CD4-positive, alpha-beta T cell (primary cell): ENCODE results near the gene TLR9. TPM values are rescaled to one million over a fixed set of nuclear protein-coding genes. Genes with fewer than 3 reads are reported as not detected.

Experiments
- ATAC-seq: fragments of 200-7000 bp; cut with Tn5 transposase; one replicate; pipeline ENCODE4 v1.10.0; 2022; ENCODE audit warnings: mild to moderate bottlenecking; ENCODE audit not compliant: poor library complexity
- CTCF ChIA-PET: fragments of 350-600 bp; sonication (Branson Sonifier 250); formaldehyde crosslinking; loops from one replicate; lab custom pipeline; 2021; ENCODE audit warnings: antibody characterized with exemption, inconsistent platforms; lab: Charles Lee
- POLR2A ChIA-PET: fragments of 350-600 bp; sonication (Branson Sonifier 250); formaldehyde crosslinking; loops from one replicate; lab custom pipeline; 2021; ENCODE audit warnings: antibody characterized with exemption, inconsistent platforms; lab: Charles Lee
- DNase-seq, 14 experiments: peaks; one replicate each; pipeline ENCODE4 v3.0.0-alpha.2; 2013 to 2020; ENCODE audit warnings: mixed read lengths in 2 of 14
- H3K27ac ChIP-seq, 2 donors: one replicate each; pipeline versions ENCODE4 v1.5.1 to v1.7.0; 2013; ENCODE audit warnings: low read length in 2 of 2, low read depth in 1 of 2, mild to moderate bottlenecking in 1 of 2
- H3K27me3 ChIP-seq, 2 experiments: 1 replicate in 1 of 2; 2 replicates in 1 of 2; pipeline versions ENCODE4 v1.6.1 to v1.7.0; 2013; ENCODE audit warnings: low read length in 2 of 2, control low read depth in 1 of 2, mild to moderate bottlenecking in 1 of 2, moderate library complexity in 1 of 2; ENCODE audit not compliant: insufficient read depth in 2 of 2, control insufficient read depth in 1 of 2
- H3K36me3 ChIP-seq: one replicate; pipeline ENCODE4 v1.6.1; 2013; ENCODE audit warnings: low read length, control low read depth; ENCODE audit not compliant: insufficient read depth
- H3K4me1 ChIP-seq: one replicate; pipeline ENCODE4 v1.6.1; 2013; ENCODE audit warnings: low read length, control low read depth; ENCODE audit not compliant: insufficient read depth
- H3K4me3 ChIP-seq: one replicate; pipeline ENCODE4 v1.5.1; 2013; ENCODE audit warnings: mild to moderate bottlenecking, low read length, moderate library complexity
- H3K9me3 ChIP-seq, 2 experiments: 1 replicate in 1 of 2; 2 replicates in 1 of 2; pipeline versions ENCODE4 v1.6.1 to v1.7.0; 2013; ENCODE audit warnings: low read length in 2 of 2, mild to moderate bottlenecking in 2 of 2, control low read depth in 1 of 2, moderate library complexity in 1 of 2; ENCODE audit not compliant: control insufficient read depth in 1 of 2, insufficient read depth in 1 of 2
- H3K27ac Mint-ChIP-seq: one replicate; pipeline ENCODE4 v1.8.0; 2020; ENCODE audit warnings: mixed read lengths
- H3K27me3 Mint-ChIP-seq: one replicate; pipeline ENCODE4 v1.8.0; 2021; ENCODE audit warnings: mixed read lengths
- H3K36me3 Mint-ChIP-seq: one replicate; pipeline ENCODE4 v1.8.0; 2021; ENCODE audit warnings: low read depth, mixed read lengths
- H3K4me1 Mint-ChIP-seq: one replicate; pipeline ENCODE4 v1.8.0; 2021; ENCODE audit warnings: low read depth, mixed read lengths
- H3K4me3 Mint-ChIP-seq: one replicate; pipeline ENCODE4 v1.8.0; 2020; ENCODE audit warnings: mild to moderate bottlenecking, mixed read lengths
- H3K9me3 Mint-ChIP-seq: one replicate; pipeline ENCODE4 v1.8.0; 2020; ENCODE audit warnings: mixed read lengths
- CTCF ChIP-seq: fragments of 200-600 bp; IDR thresholded peaks from one replicate; pipeline ENCODE4 v1.8.0; 2022; ENCODE audit warnings: antibody characterized with exemption, mild to moderate bottlenecking
- intact Hi-C, 2 experiments: fragments of 100-400 bp; cut with DNase I in 1 of 2; cut with micrococcal nuclease in 1 of 2; formaldehyde crosslinking; loops; one replicate each; pipeline versions ENCODE4 v1.15.1 to v1.9.0; 2023 to 2025; cut with DNase I, micrococcal nuclease
- total RNA-seq, 174 experiments: library from RNA in 2 of 174; stranded (reverse) in 2 of 174; gene quantifications; one replicate each; pipeline ENCODE4 v1.2.3 and lab custom pipeline; 2021 to 2026

The TLR9 gene
- total RNA-seq, 2 experiments from 2014 or later, result 0.08 to 0.17 TPM

- Mint-ChIP-seq H3K4me3 (peak overlapping the region; percentile 88), H3K27ac (peak overlapping the region; percentile 95), H3K27me3 (no peaks in the 10 kb centered on the region), H3K4me1 (peaks cover 83% of the 10 kb centered on the region), H3K36me3 (peaks cover 45% of the 10 kb centered on the region), H3K9me3 (no peaks in the 10 kb centered on the region)
- peak; percentile 17 for ATAC-seq
- Histone ChIP-seq H3K4me1 (peaks cover 82% of the 10 kb centered on the region), H3K36me3 (peaks cover 43% of the 10 kb centered on the region), H3K4me3 (peak overlapping the region; percentile 91), H3K9me3 (no peaks in the 10 kb centered on the region), H3K27me3 (no peaks in the 10 kb centered on the region), H3K27ac (peak overlapping the region; percentile 90 to 95)
- TF ChIP-seq CTCF, result no peak
- intact Hi-C loops, result no loop called here
- ChIA-PET CTCF (interaction anchor here (0.6 to 1.8 kb wide), 5 partner anchors 15 to 93 kb away, joined by 3 to 5 read pairs (median 5); partner anchors contain the start of gene WDR82), POLR2A (interaction anchor here (0.9 to 19.7 kb wide), 11 partner anchors 4 to 862 kb away, joined by 3 to 538 read pairs (median 17); partner anchors contain the start of genes GLYCTK, MANF, PPM1M and TWF2)
- no peak for DNase-seq
Measured at GRCh38 chr3:52246264-52246620, 20.8 kb upstream of the TLR9 start.

GRCh38 chr3:52245322-52246263 is 20.1 kb upstream of the TLR9 start, which contains the start of gene PPM1M:
PPM1M (plus strand) TSS chr3:52245759; CDS start chr3:52245825, 66 bp downstream.
- POLR2A ChIA-PET, result interaction anchor here (0.9 to 19.7 kb wide), 12 partner anchors 3 to 861 kb away, joined by 3 to 538 read pairs (median 11); partner anchors contain the start of genes GLYCTK, MANF, PPM1M and TWF2
- ATAC-seq, result peak; percentile 64

More at GRCh38 chr3:52245322-52246263, 20.1 kb upstream of the TLR9 start, which contains the start of gene PPM1M:
- Mint-ChIP-seq H3K27ac (peak within 1 kb of the TSS; percentile 95), H3K36me3 (peaks cover 48% of the 10 kb centered on the region), H3K4me3 (peak within 1 kb of the TSS; percentile 88), H3K9me3 (no peaks in the 10 kb centered on the region), H3K27me3 (no peaks in the 10 kb centered on the region), H3K4me1 (peaks cover 87% of the 10 kb centered on the region)
- intact Hi-C loops, result no loop called here
- peak within 1 kb of the TSS; percentile 91 for H3K4me3 ChIP-seq
- H3K9me3 ChIP-seq, result no peaks in the 10 kb centered on the region
- DNase-seq, result peak in 13 of 14 experiments; percentile 28 to 90 (median 65)
- peak within 1 kb of the TSS; percentile 90 to 95 for H3K27ac ChIP-seq
- CTCF ChIA-PET, result interaction anchor here (0.6 to 1.8 kb wide), 5 partner anchors 14 to 94 kb away, joined by 3 to 5 read pairs (median 5); partner anchors contain the start of gene WDR82
- no peaks in the 10 kb centered on the region for H3K27me3 ChIP-seq
- TF ChIP-seq CTCF, result no peak
- H3K4me1 ChIP-seq, result peaks cover 82% of the 10 kb centered on the region
- H3K36me3 ChIP-seq, result peaks cover 36% of the 10 kb centered on the region
